ENCODE measurements around the gene GALNT6.

GALNT6 gene

DNA sequence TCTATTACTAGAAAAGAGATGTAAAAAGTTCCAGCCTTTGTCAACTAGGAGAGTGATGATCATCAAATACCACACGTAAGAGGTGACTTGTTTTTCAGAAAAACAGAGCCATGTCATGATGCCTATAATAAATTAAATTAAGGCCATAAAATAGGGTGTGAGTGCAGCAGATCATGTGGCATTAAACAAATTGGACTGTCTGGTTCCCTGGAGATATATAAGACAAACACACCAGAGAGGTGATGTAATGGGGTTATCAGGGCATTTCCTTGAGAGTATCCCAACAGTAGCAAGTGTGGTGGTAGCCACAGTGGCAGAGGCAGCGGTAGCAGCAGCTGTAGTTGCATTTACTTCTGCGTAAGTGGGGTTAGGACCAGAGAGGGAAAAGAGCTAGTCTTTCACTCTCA, 14.6 kb upstream of the GALNT6 start:
- TF ChIP-seq, protein P1, sequence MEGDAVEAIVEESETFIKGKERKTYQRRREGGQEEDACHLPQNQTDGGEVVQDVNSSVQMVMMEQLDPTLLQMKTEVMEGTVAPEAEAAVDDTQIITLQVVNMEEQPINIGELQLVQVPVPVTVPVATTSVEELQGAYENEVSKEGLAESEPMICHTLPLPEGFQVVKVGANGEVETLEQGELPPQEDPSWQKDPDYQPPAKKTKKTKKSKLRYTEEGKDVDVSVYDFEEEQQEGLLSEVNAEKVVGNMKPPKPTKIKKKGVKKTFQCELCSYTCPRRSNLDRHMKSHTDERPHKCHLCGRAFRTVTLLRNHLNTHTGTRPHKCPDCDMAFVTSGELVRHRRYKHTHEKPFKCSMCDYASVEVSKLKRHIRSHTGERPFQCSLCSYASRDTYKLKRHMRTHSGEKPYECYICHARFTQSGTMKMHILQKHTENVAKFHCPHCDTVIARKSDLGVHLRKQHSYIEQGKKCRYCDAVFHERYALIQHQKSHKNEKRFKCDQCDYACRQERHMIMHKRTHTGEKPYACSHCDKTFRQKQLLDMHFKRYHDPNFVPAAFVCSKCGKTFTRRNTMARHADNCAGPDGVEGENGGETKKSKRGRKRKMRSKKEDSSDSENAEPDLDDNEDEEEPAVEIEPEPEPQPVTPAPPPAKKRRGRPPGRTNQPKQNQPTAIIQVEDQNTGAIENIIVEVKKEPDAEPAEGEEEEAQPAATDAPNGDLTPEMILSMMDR (conservative IDR thresholded peaks at IDR 0.05) = no peak
- no peak for TF ChIP-seq ZFX (IDR thresholded peaks at IDR 0.05)

DNA sequence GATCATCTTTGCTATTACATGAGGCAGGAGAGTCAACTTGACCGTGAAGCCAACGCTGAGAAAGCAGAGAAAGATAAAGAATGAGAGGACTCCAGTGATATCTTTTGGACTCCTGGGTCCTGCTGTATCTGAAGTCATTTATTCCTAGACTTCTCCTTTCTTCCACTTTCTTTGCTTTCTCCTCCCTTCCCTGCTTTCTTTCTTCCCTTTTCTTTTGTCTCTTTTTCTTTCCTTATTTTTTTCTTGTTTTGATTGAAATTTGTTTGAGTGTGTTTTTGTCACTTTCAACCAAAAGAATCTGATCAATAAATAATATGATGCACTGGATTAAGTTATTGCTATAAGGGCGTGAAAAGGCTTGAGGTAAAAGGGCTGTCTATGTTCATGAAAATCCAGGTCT, 13.4 kb upstream of the GALNT6 start:
- TF ChIP-seq ZFX (IDR thresholded peaks at IDR 0.05) = no peak
- TF ChIP-seq, protein P1 (conservative IDR thresholded peaks at IDR 0.05) = no peak

More for the DNA sequence above, 14.6 kb upstream of the GALNT6 start:
- no peak overlapping the region; the same call in 1 of the 2 replicates for H3K27ac ChIP-seq

DNA sequence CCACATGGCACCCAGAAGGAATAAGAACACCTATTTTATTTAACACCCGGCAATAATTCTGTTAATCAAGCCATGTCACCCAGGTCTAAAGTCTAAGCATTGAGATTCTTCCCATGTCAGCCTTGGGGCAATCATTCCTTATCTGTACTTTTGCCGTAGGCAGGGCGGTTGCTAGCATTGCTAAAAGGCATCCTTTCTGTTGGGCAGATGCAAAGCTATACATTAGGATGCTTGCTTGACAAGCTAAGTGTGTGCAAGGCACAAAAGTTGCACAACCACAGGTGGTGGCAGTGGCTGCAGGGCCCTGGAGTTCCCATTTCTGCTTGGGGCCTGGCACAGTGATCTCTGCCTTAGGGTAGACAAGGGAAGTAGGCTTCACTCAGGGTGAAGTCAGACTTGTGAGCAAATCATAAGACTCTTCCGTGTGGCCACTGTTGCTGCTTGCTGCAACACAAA, 12.5 kb upstream of the GALNT6 start:
- TF ChIP-seq, protein P1 (conservative IDR thresholded peaks at IDR 0.05) = no peak
- TF ChIP-seq ZFX (IDR thresholded peaks at IDR 0.05) = no peak
- H3K27ac ChIP-seq = no peak overlapping the region

More for the DNA sequence above, 13.4 kb upstream of the GALNT6 start:
- no peak overlapping the region for H3K27ac ChIP-seq

DNA sequence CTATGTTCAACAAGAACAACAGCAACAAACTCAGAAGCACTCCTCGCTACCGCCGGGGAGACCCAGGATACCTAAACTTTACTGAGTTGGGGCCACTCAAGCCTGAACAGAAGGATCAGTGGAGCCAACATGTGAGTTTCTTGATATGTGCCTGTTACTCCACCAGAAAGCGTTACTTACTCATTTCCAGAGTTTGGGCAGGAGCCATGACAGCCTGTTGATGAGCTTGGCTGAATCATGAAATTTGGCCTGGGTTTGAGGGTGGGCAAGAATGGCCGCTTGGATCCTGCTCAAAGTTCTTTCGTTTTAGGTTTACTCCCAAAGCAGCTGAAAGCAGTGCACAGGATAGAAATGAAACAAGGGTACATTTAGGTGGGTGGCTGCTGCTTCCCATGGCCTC, 12.0 kb upstream of the GALNT6 start:
- no peak overlapping the region for H3K27ac ChIP-seq
- TF ChIP-seq, protein P1 (conservative IDR thresholded peaks at IDR 0.05) = no peak
- TF ChIP-seq ZFX (IDR thresholded peaks at IDR 0.05) = no peak

DNA sequence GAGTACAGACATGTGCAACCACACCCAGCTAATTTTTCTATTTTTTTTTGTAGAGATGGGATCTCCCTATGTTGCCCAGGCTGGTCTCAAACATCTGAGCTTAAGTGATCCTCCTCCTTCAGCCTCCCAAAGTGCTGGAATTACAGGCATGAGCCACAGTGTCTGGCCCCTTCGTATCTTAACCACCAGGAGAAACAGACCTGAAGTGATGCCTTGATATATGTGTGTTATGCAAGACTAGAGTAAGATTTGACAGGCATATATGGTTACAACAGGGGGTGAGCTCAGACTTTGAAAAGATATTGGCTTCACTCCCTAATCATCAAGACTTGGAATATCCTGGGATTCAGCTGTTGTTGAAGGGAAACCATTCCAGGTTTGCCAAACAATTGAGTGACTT, 10.7 kb upstream of the GALNT6 start:
- TF ChIP-seq, protein P1 (conservative IDR thresholded peaks at IDR 0.05) = no peak
- TF ChIP-seq ZFX (IDR thresholded peaks at IDR 0.05) = no peak
- no peak overlapping the region for H3K27ac ChIP-seq

DNA sequence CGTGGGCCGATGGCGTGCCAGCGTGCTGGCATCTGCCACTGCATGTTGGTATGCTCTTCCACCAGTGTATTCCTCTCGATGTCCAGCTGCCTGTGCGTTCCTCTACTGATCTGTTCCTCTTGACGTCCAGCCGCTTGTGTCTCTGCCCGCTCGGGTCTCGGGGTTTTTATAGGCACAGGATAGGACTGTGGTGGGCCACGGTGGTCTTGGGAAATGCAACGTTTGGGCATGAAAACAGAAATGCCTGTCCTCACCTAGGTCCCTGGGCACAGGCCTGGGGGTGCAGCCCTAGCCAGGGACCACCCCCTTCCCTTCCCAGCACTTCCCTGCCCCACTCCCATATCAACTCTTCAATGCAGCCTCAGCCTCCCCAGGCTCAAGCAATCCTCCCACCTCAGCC, 10.3 kb upstream of the GALNT6 start:
- no peak overlapping the region for H3K27ac ChIP-seq
- TF ChIP-seq ZFX (IDR thresholded peaks at IDR 0.05) = no peak
- TF ChIP-seq, protein P1 (conservative IDR thresholded peaks at IDR 0.05) = no peak

DNA sequence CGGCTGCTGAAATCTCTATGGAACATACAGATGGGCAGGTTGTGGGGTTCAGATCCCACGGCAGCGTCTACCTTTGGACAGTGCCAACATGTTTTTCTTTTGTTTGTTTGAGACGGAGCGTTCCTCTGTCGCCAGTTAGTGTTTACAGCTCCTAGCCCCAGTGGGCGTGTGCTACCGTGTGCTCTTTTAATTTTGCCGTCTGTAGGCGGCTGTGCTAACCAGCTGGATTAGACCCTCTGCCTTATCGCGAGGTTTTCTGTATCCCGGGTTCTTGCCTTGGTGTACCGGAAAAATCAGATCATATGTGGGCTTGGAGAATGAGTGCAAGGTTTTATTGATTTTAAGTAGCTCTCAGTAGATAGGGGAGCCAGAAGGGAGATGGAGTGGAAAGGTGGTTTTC, 9.8 kb upstream of the GALNT6 start:
- H3K27ac ChIP-seq = no peak overlapping the region
- no peak for TF ChIP-seq ZFX (IDR thresholded peaks at IDR 0.05)
- TF ChIP-seq, protein P1 (conservative IDR thresholded peaks at IDR 0.05) = no peak

Measured in C4-2B (cell line).